Measurements from ENCODE around the gene SUN2.

Gene SUN2

GRCh38 chr22:38751422-38752346, 4.1 kb downstream of the SUN2 start:
- DNase-seq, result peak; percentile 57 to 86 (median 78)

GRCh38 chr22:38751066-38751421, 4.8 kb downstream of the SUN2 start:
- no peak for DNase-seq

GRCh38 chr22:38750638-38751037, 5.2 kb downstream of the SUN2 start:
- no peak for DNase-seq

- DNase-seq, result no peak
These were observed 5.7 kb downstream of the SUN2 start for GRCh38 chr22:38750104-38750503.

GRCh38 chr22:38748487-38749136, 7.2 kb downstream of the SUN2 start:
- DNase-seq, result no peak

- no peak for DNase-seq
These were observed 9.9 kb downstream of the SUN2 start for GRCh38 chr22:38745676-38746460.

GRCh38 chr22:38744981-38745380, 10.8 kb downstream of the SUN2 start:
- no peak for DNase-seq

- DNase-seq, result no peak
These were observed 13.4 kb downstream of the SUN2 start for GRCh38 chr22:38742176-38742942.

GRCh38 chr22:38741576-38741975, 14.2 kb downstream of the SUN2 start:
- no peak for DNase-seq

GRCh38 chr22:38741166-38741565, 14.6 kb downstream of the SUN2 start:
- DNase-seq, result no peak

GRCh38 chr22:38740754-38741153, 15.0 kb downstream of the SUN2 start:
- no peak for DNase-seq

- DNase-seq, result no peak
These were observed 15.6 kb downstream of the SUN2 start for GRCh38 chr22:38740116-38740723.

GRCh38 chr22:38739300-38740055, 16.3 kb downstream of the SUN2 start:
- DNase-seq, result no peak

GRCh38 chr22:38738475-38739070, 17.2 kb downstream of the SUN2 start:
- no peak for DNase-seq

- no peak for DNase-seq
These were observed 18.3 kb downstream of the SUN2 start for GRCh38 chr22:38737302-38738060.

- no peak for DNase-seq
These were observed 19.6 kb downstream of the SUN2 start for GRCh38 chr22:38736257-38736570.

GRCh38 chr22:38735465-38736256, 20.1 kb downstream of the SUN2 start:
- DNase-seq, result peak in 1 of 6 experiments; percentile 20

- no peak for DNase-seq
These were observed 20.7 kb downstream of the SUN2 start for GRCh38 chr22:38735126-38735464.

GRCh38 chr22:38734421-38735100, 21.2 kb downstream of the SUN2 start:
- DNase-seq, result no peak

Measured in stimulated activated naive CD4-positive, alpha-beta T cell (primary cell).